GM23248 (cell line): ENCODE results near the gene AMPD3.

Experiments
- EZH2 ChIP-seq: fragments of 200-600 bp; sonication (generic); IDR thresholded peaks from 2 replicates; pipeline ENCODE4 v1.6.1; 2018; ENCODE audit warnings: antibody characterized with exemption, mild to moderate bottlenecking; ENCODE audit not compliant: insufficient read depth, poor library complexity, severe bottlenecking
- EZH2phosphoT487 ChIP-seq: fragments of 200-600 bp; sonication (generic); IDR thresholded peaks from 2 replicates; pipeline ENCODE4 v1.6.1; 2018; ENCODE audit warnings: antibody characterized with exemption, moderate library complexity, mild to moderate bottlenecking, low read depth; ENCODE audit not compliant: insufficient read depth

GRCh38 chr11:10414659-10415058 is 40.4 kb upstream of the AMPD3 start:
- no peak for TF ChIP-seq EZH2
- TF ChIP-seq EZH2phosphoT487: no peak
